ENCODE measurements around the gene TLE5. TPM values are rescaled to one million over a fixed set of nuclear protein-coding genes. Genes with fewer than 3 reads are reported as not detected.
A peak's percentile ranks its signal among the peaks of the same experiment; 100 is the strongest.

TLE5 gene
- total RNA-seq, 8 experiments from 2014 or later = 105 to 286 (median 141) TPM

- no peak overlapping the region for H3K27ac ChIP-seq
- H3K4me3 ChIP-seq = no peak overlapping the region
- peaks cover 14 to 19% of the 10 kb centered on the region in 2 donors for H3K4me1 ChIP-seq (replicated peaks in 1 of 2)
- in situ Hi-C loops (cut with MboI; ENCODE audit: low pct_unique_long_range_greater_than_20kb in 2 of 9, low sequenced_read_pairs in 9 of 9, unreplicated experiment in 9 of 9) = no loop called here
- ATAC-seq (replicated peaks in 6 of 8) = no peak
- 53 to 92% (median 83%) methylated on average over 2 to 13 of the region's 16 CpGs; no CpG with 5 or more reads in 1 of the 10 experiments for WGBS, 10 experiments
These were observed 4.3 kb upstream of the TLE5 start for GRCh38 chr19:3066482-3067049.

- H3K4me3 ChIP-seq = no peak overlapping the region
- H3K27ac ChIP-seq = no peak overlapping the region
- ATAC-seq (replicated peaks in 6 of 8) = no peak
- WGBS, 10 experiments = 43 to 100% (median 100%) methylated on average over 2 to 3 of the region's 15 CpGs; no CpG with 5 or more reads in 5 of the 10 experiments
- peaks cover 14 to 18% of the 10 kb centered on the region in 2 donors for H3K4me1 ChIP-seq (replicated peaks in 1 of 2)
- in situ Hi-C loops (cut with MboI; ENCODE audit: low pct_unique_long_range_greater_than_20kb in 2 of 9, low sequenced_read_pairs in 9 of 9, unreplicated experiment in 9 of 9) = no loop called here
These were observed 3.5 kb upstream of the TLE5 start for GRCh38 chr19:3065675-3066357.

GRCh38 chr19:3064011-3064330, 1.7 kb upstream of the TLE5 start:
- ATAC-seq (replicated peaks in 6 of 8) = no peak
- WGBS, 10 experiments = 75 to 100% (median 92%) methylated on average over 1 to 4 of the region's 7 CpGs; no CpG with 5 or more reads in 3 of the 10 experiments
- in situ Hi-C loops (cut with MboI; ENCODE audit: low pct_unique_long_range_greater_than_20kb in 2 of 9, low sequenced_read_pairs in 9 of 9, unreplicated experiment in 9 of 9) = no loop called here
- Histone ChIP-seq H3K4me3 (no peak overlapping the region), H3K27ac (no peak overlapping the region), H3K4me1 (replicated peaks in 1 of 2) (peaks cover 14 to 18% of the 10 kb centered on the region in 2 donors)

GRCh38 chr19:3061182-3062161, 823 bp downstream of the TLE5 start:
- 0 to 7% (median 0%) methylated on average over 1 to 10 of the region's 88 CpGs; no CpG with 5 or more reads in 7 of the 10 experiments for WGBS, 10 experiments
- in situ Hi-C loops (cut with MboI; ENCODE audit: low pct_unique_long_range_greater_than_20kb in 2 of 9, low sequenced_read_pairs in 9 of 9, unreplicated experiment in 9 of 9) = no loop called here
- ATAC-seq (replicated peaks in 6 of 8) = peak; percentile 29 to 66 (median 51)

GRCh38 chr19:3060857-3061181, 1.5 kb downstream of the TLE5 start:
- WGBS, 10 experiments = 0 to 86% (median 30%) methylated on average over 1 to 4 of the region's 4 CpGs; no CpG with 5 or more reads in 4 of the 10 experiments
- Histone ChIP-seq H3K4me3 (peak overlapping the region; percentile 67 to 100 (median 95)), H3K4me1 (replicated peaks in 1 of 2) (peaks cover 5 to 22% of the 10 kb centered on the region in 2 donors), H3K27ac (peak overlapping the region in 1 of 2 donors; percentile 81)
- in situ Hi-C loops (cut with MboI; ENCODE audit: low pct_unique_long_range_greater_than_20kb in 2 of 9, low sequenced_read_pairs in 9 of 9, unreplicated experiment in 9 of 9) = no loop called here
- no peak for ATAC-seq (replicated peaks in 6 of 8)

More at GRCh38 chr19:3061182-3062161, 823 bp downstream of the TLE5 start:
- H3K27ac ChIP-seq = peak overlapping the region; percentile 76 to 93
- H3K4me1 ChIP-seq (replicated peaks in 1 of 2) = peaks cover 5 to 18% of the 10 kb centered on the region in 2 donors
- peak overlapping the region; percentile 67 to 100 (median 95) for H3K4me3 ChIP-seq

- Histone ChIP-seq H3K4me3 (no peak overlapping the region), H3K27ac (no peak overlapping the region), H3K4me1 (replicated peaks in 1 of 2) (peaks cover 5 to 25% of the 10 kb centered on the region in 2 donors)
- no peak for ATAC-seq (replicated peaks in 6 of 8)
- 89 to 100% (median 98%) methylated on average over 1 to 10 of the region's 16 CpGs; no CpG with 5 or more reads in 4 of the 10 experiments for WGBS, 10 experiments
- in situ Hi-C loops (cut with MboI; ENCODE audit: low pct_unique_long_range_greater_than_20kb in 2 of 9, low sequenced_read_pairs in 9 of 9, unreplicated experiment in 9 of 9) = no loop called here
These were observed 2.6 kb downstream of the TLE5 start for GRCh38 chr19:3059653-3060052.

- H3K4me3 ChIP-seq = no peak overlapping the region
- 80 to 100% (median 95%) methylated on average over 2 to 8 of the region's 10 CpGs; no CpG with 5 or more reads in 1 of the 10 experiments for WGBS, 10 experiments
- H3K27ac ChIP-seq = no peak overlapping the region
- no peak for ATAC-seq (replicated peaks in 6 of 8)
- in situ Hi-C loops (cut with MboI; ENCODE audit: low pct_unique_long_range_greater_than_20kb in 2 of 9, low sequenced_read_pairs in 9 of 9, unreplicated experiment in 9 of 9) = no loop called here
- peaks cover 10 to 31% of the 10 kb centered on the region in 2 donors for H3K4me1 ChIP-seq (replicated peaks in 1 of 2)
These were observed 3.4 kb downstream of the TLE5 start for GRCh38 chr19:3058821-3059314.

- ATAC-seq (replicated peaks in 6 of 8) = no peak
- H3K4me1 ChIP-seq (replicated peaks in 1 of 2) = peaks cover 17 to 38% of the 10 kb centered on the region in 2 donors
These were observed 4.1 kb downstream of the TLE5 start for GRCh38 chr19:3058009-3058820.

GRCh38 chr19:3057275-3057714, 5.0 kb downstream of the TLE5 start:
- WGBS, 10 experiments = 52% methylated on average over 12 of the region's 26 CpGs; no CpG with 5 or more reads in 9 of the 10 experiments
- Histone ChIP-seq H3K4me1 (replicated peaks in 1 of 2) (peaks cover 16 to 36% of the 10 kb centered on the region in 2 donors), H3K27ac (peak overlapping the region in 1 of 2 donors; percentile 4), H3K4me3 (no peak overlapping the region)
- in situ Hi-C loops (cut with MboI; ENCODE audit: low pct_unique_long_range_greater_than_20kb in 2 of 9, low sequenced_read_pairs in 9 of 9, unreplicated experiment in 9 of 9) = no loop called here
- peak in 5 of 8 experiments; percentile 46 to 70 (median 59) for ATAC-seq (replicated peaks in 6 of 8)

More at GRCh38 chr19:3058009-3058820, 4.1 kb downstream of the TLE5 start:
- no peak overlapping the region for H3K27ac ChIP-seq
- WGBS, 10 experiments = 68 to 96% (median 91%) methylated on average over 2 to 13 of the region's 20 CpGs; no CpG with 5 or more reads in 5 of the 10 experiments
- H3K4me3 ChIP-seq = no peak overlapping the region
- in situ Hi-C loops (cut with MboI; ENCODE audit: low pct_unique_long_range_greater_than_20kb in 2 of 9, low sequenced_read_pairs in 9 of 9, unreplicated experiment in 9 of 9) = no loop called here

GRCh38 chr19:3056417-3057088, 5.7 kb downstream of the TLE5 start:
- H3K4me3 ChIP-seq = no peak overlapping the region
- 100% methylated on average over 1 of the region's 10 CpGs; no CpG with 5 or more reads in 9 of the 10 experiments for WGBS, 10 experiments
- no peak for ATAC-seq (replicated peaks in 6 of 8)
- H3K4me1 ChIP-seq (replicated peaks in 1 of 2) = peaks cover 16 to 36% of the 10 kb centered on the region in 2 donors
- peak overlapping the region in 1 of 2 donors; percentile 4 for H3K27ac ChIP-seq
- in situ Hi-C loops (cut with MboI; ENCODE audit: low pct_unique_long_range_greater_than_20kb in 2 of 9, low sequenced_read_pairs in 9 of 9, unreplicated experiment in 9 of 9) = no loop called here

GRCh38 chr19:3055741-3056416, 6.4 kb downstream of the TLE5 start:
- WGBS, 10 experiments = no CpG with 5 or more reads among the region's 31 CpGs
- Histone ChIP-seq H3K4me1 (replicated peaks in 1 of 2) (peaks cover 16 to 36% of the 10 kb centered on the region in 2 donors), H3K27ac (no peak overlapping the region), H3K4me3 (no peak overlapping the region)
- ATAC-seq (replicated peaks in 6 of 8) = no peak
- in situ Hi-C loops (cut with MboI; ENCODE audit: low pct_unique_long_range_greater_than_20kb in 2 of 9, low sequenced_read_pairs in 9 of 9, unreplicated experiment in 9 of 9) = no loop called here

Data from motor neuron (in vitro differentiated cells).